HEK293 (cell line): ENCODE data around the gene CBX8.

Experiments
- CTCF ChIA-PET: fragments of 350-600 bp; formaldehyde crosslinking; extraction: SDS; loops from one replicate; lab custom pipeline; 2021; ENCODE audit warnings: antibody characterized with exemption; lab: Yijun Ruan, JAX
- POLR2A ChIA-PET: fragments of 300-600 bp; formaldehyde crosslinking; extraction: SDS; loops from one replicate; lab custom pipeline; 2020; ENCODE audit warnings: antibody characterized with exemption, inconsistent platforms; lab: Yijun Ruan, JAX
- H3K27ac ChIP-seq: fragments of 200-500 bp; sonication (Bioruptor generic); 2 replicates; pipeline ENCODE4 v1.5.1; 2014; ENCODE audit warnings: low read depth, low read length, control low read depth, inconsistent platforms; ENCODE audit errors: extremely low read depth
- H3K36me3 ChIP-seq, 2 experiments: fragments of 200-500 bp in 1 of 2; sonication (Bioruptor generic) in 1 of 2; 1 replicate in 1 of 2; 2 replicates in 1 of 2; pipeline ENCODE4 v1.5.1; 2014 to 2017; ENCODE audit warnings: inconsistent platforms in 2 of 2, low read length in 2 of 2; ENCODE audit not compliant: control insufficient read depth in 2 of 2, insufficient read depth in 1 of 2
- H3K4me1 ChIP-seq: fragments of 200-500 bp; sonication (Bioruptor generic); 2 replicates; pipeline ENCODE4 v1.5.1; 2014; ENCODE audit warnings: mild to moderate bottlenecking, low read length, inconsistent platforms; ENCODE audit not compliant: control insufficient read depth, insufficient read depth
- H3K4me3 ChIP-seq: 2 replicates; pipeline ENCODE4 v1.5.1; 2011; ENCODE audit warnings: low read depth, mild to moderate bottlenecking, control low read depth, low read length, moderate library complexity
- H3K9me3 ChIP-seq: fragments of 200-500 bp; sonication (Bioruptor generic); 2 replicates; pipeline ENCODE4 v1.5.1; 2014; ENCODE audit warnings: low read depth, low read length, inconsistent platforms; ENCODE audit not compliant: control insufficient read depth, insufficient read depth
- EGR2 ChIP-seq: fragments of 450-650 bp; formaldehyde crosslinking; IDR thresholded peaks from 2 replicates; pipeline ENCODE4 v1.5.1; 2016; ENCODE audit warnings: low read depth, missing biosample characterization, missing genetic modification characterization
- GLI2 ChIP-seq: fragments of 450-650 bp; formaldehyde crosslinking; IDR thresholded peaks from 2 replicates; pipeline ENCODE4; 2017; ENCODE audit warnings: missing biosample characterization, missing genetic modification characterization, low read depth, borderline replicate concordance
- GLIS1 ChIP-seq: fragments of 450-650 bp; formaldehyde crosslinking; IDR thresholded peaks from 2 replicates; pipeline ENCODE4 v1.5.1; 2016; ENCODE audit warnings: missing biosample characterization, missing genetic modification characterization
- INSM2 ChIP-seq: fragments of 450-650 bp; formaldehyde crosslinking; IDR thresholded peaks from 2 replicates; pipeline ENCODE4 v1.5.1; 2016; ENCODE audit warnings: missing biosample characterization, missing genetic modification characterization
- MYNN ChIP-seq: fragments of 450-650 bp; formaldehyde crosslinking; IDR thresholded peaks from 2 replicates; pipeline ENCODE4 v1.5.1; 2016; ENCODE audit warnings: missing biosample characterization, missing genetic modification characterization, borderline replicate concordance
- PBX3 ChIP-seq: sonication (generic); formaldehyde crosslinking; IDR thresholded peaks from 2 replicates; pipeline ENCODE4 v1.8.1; 2022; ENCODE audit warnings: mild to moderate bottlenecking, moderate library complexity, missing genetic modification reagents
- ZBTB44 ChIP-seq: fragments of 450-650 bp; IDR thresholded peaks from 2 replicates; pipeline ENCODE4 v1.5.1; 2018; ENCODE audit warnings: missing biosample characterization, mild to moderate bottlenecking, missing genetic modification characterization
- ZBTB48 ChIP-seq: fragments of 450-650 bp; formaldehyde crosslinking; IDR thresholded peaks from 2 replicates; pipeline ENCODE4 v1.5.1; 2016; ENCODE audit warnings: missing biosample characterization, missing genetic modification characterization
- ZBTB49 ChIP-seq: fragments of 450-650 bp; formaldehyde crosslinking; IDR thresholded peaks from 2 replicates; pipeline ENCODE4 v1.5.1; 2016; ENCODE audit warnings: missing biosample characterization, missing genetic modification characterization, low read depth
- ZBTB8A ChIP-seq: fragments of 450-650 bp; formaldehyde crosslinking; IDR thresholded peaks from 2 replicates; pipeline ENCODE4 v1.5.1; 2016; ENCODE audit warnings: missing biosample characterization, missing genetic modification characterization
- ZFP37 ChIP-seq: fragments of 450-650 bp; formaldehyde crosslinking; IDR thresholded peaks from 2 replicates; pipeline ENCODE4 v1.5.1; 2016; ENCODE audit warnings: missing biosample characterization, missing genetic modification characterization
- ZFP41 ChIP-seq: fragments of 450-650 bp; formaldehyde crosslinking; IDR thresholded peaks from 2 replicates; pipeline ENCODE4 v1.5.1; 2016; ENCODE audit warnings: missing biosample characterization, missing genetic modification characterization, borderline replicate concordance
- ZNF112 ChIP-seq: fragments of 450-650 bp; formaldehyde crosslinking; IDR thresholded peaks from 2 replicates; pipeline ENCODE4 v1.5.0; 2017; ENCODE audit warnings: missing biosample characterization, missing genetic modification characterization
- ZNF114 ChIP-seq: fragments of 450-650 bp; formaldehyde crosslinking; IDR thresholded peaks from 2 replicates; pipeline ENCODE4 v1.5.0; 2017; ENCODE audit warnings: missing biosample characterization, missing genetic modification characterization
- ZNF157 ChIP-seq: fragments of 450-650 bp; formaldehyde crosslinking; IDR thresholded peaks from 2 replicates; pipeline ENCODE4 v1.5.1; 2016; ENCODE audit warnings: missing biosample characterization, missing genetic modification characterization
- ZNF2 ChIP-seq: fragments of 450-650 bp; formaldehyde crosslinking; IDR thresholded peaks from 2 replicates; pipeline ENCODE4 v1.5.1; 2016; ENCODE audit warnings: missing biosample characterization, missing genetic modification characterization
- ZNF202 ChIP-seq: fragments of 450-650 bp; formaldehyde crosslinking; IDR thresholded peaks from 2 replicates; pipeline ENCODE4 v1.5.1; 2016; ENCODE audit warnings: missing biosample characterization, missing genetic modification characterization, borderline replicate concordance
- ZNF211 ChIP-seq: fragments of 450-650 bp; formaldehyde crosslinking; IDR thresholded peaks from 2 replicates; pipeline ENCODE4 v1.5.1; 2016; ENCODE audit warnings: low read depth, missing biosample characterization, missing genetic modification characterization
- ZNF239 ChIP-seq: fragments of 450-650 bp; formaldehyde crosslinking; IDR thresholded peaks from 2 replicates; pipeline ENCODE4 v1.5.1; 2016; ENCODE audit warnings: missing biosample characterization, missing genetic modification characterization
- ZNF292 ChIP-seq: fragments of 450-650 bp; formaldehyde crosslinking; IDR thresholded peaks from 2 replicates; pipeline ENCODE4 v1.5.1; 2016; ENCODE audit warnings: low read depth, missing biosample characterization, missing genetic modification characterization, borderline replicate concordance
- ZNF350 ChIP-seq: fragments of 450-650 bp; formaldehyde crosslinking; IDR thresholded peaks from 2 replicates; pipeline ENCODE4 v1.5.0; 2017; ENCODE audit warnings: missing biosample characterization, mild to moderate bottlenecking, missing genetic modification characterization
- ZNF37A ChIP-seq: fragments of 450-650 bp; IDR thresholded peaks from 2 replicates; pipeline ENCODE4 v1.5.1; 2018; ENCODE audit warnings: missing biosample characterization, missing genetic modification characterization
- ZNF416 ChIP-seq: fragments of 450-650 bp; formaldehyde crosslinking; IDR thresholded peaks from 2 replicates; pipeline ENCODE4 v1.5.1; 2016; ENCODE audit warnings: missing biosample characterization, missing genetic modification characterization
- ZNF561 ChIP-seq: fragments of 450-650 bp; IDR thresholded peaks from 2 replicates; pipeline ENCODE4 v1.5.1; 2018; ENCODE audit warnings: missing biosample characterization, missing genetic modification characterization, borderline replicate concordance
- ZNF600 ChIP-seq: fragments of 450-650 bp; formaldehyde crosslinking; IDR thresholded peaks from 2 replicates; pipeline ENCODE4 v1.5.1; 2016; ENCODE audit warnings: missing biosample characterization, missing genetic modification characterization
- ZNF645 ChIP-seq: fragments of 450-650 bp; formaldehyde crosslinking; IDR thresholded peaks from 2 replicates; pipeline ENCODE4; 2016; ENCODE audit warnings: missing biosample characterization, missing genetic modification characterization
- ZNF707 ChIP-seq: fragments of 450-650 bp; formaldehyde crosslinking; IDR thresholded peaks from 2 replicates; pipeline ENCODE4 v1.5.1; 2016; ENCODE audit warnings: missing biosample characterization, missing genetic modification characterization

The CBX8 gene

GRCh38 chr17:79745641-79746105 lies 51.2 kb downstream of the CBX8 start:
- no peak overlapping the region for H3K4me3 ChIP-seq
- ChIA-PET POLR2A (interaction anchor here (1.2 to 1.6 kb wide), 2 partner anchors 47 to 94 kb away, joined by 3 to 4 read pairs; no protein-coding TSS in a partner anchor), CTCF (interaction anchor here (0.6 to 3.8 kb wide), 45 partner anchors 9 to 1728 kb away, joined by 3 to 28 read pairs (median 4); partner anchors contain the start of genes CBX2, CBX4 and CBX8)

GRCh38 chr17:79743614-79744013 lies 53.3 kb downstream of the CBX8 start:
- no peak for TF ChIP-seq ZNF292
- no peak for TF ChIP-seq ZNF157 (tag by site-specific recombination)
- no peak for TF ChIP-seq ZBTB44 (tag by site-specific recombination)
- no peak for TF ChIP-seq ZNF2 (tag by site-specific recombination)
- TF ChIP-seq ZNF416 (tag by site-specific recombination) = no peak
- TF ChIP-seq ZBTB8A (tag by site-specific recombination) = no peak
- TF ChIP-seq ZNF114 (tag by site-specific recombination) = no peak
- TF ChIP-seq ZNF350 = no peak
- no peak for TF ChIP-seq ZNF211 (tag by site-specific recombination)
- TF ChIP-seq ZNF239 = no peak
- no peak for TF ChIP-seq INSM2 (tag by site-specific recombination)
- TF ChIP-seq ZNF561 (tag by site-specific recombination) = no peak
- no peak for TF ChIP-seq ZFP41 (tag by site-specific recombination)
- TF ChIP-seq MYNN (tag by site-specific recombination) = no peak
- no peak for TF ChIP-seq ZNF37A (tag by site-specific recombination)
- TF ChIP-seq ZNF112 (tag by site-specific recombination) = no peak
- no peak for TF ChIP-seq ZNF600 (tag by site-specific recombination)
- TF ChIP-seq PBX3 (CRISPR knock-in tag) = no peak
- TF ChIP-seq GLI2 = no peak
- no peak for TF ChIP-seq GLIS1 (tag by site-specific recombination)
- TF ChIP-seq, all 188 proteins: peak for 0
- POLR2A ChIA-PET = no interaction called here
- Histone ChIP-seq H3K9me3 (no peaks in the 10 kb centered on the region), H3K4me1 (no peaks in the 10 kb centered on the region; the same call in 1 of the 2 replicates), H3K36me3 (no peaks in the 10 kb centered on the region), H3K27ac (no peak overlapping the region), H3K4me3 (no peak overlapping the region)
- CTCF ChIA-PET = interaction anchor here (0.6 to 3.8 kb wide), 14 partner anchors 9 to 265 kb away, joined by 3 to 28 read pairs (median 5); no protein-coding TSS in a partner anchor

More at GRCh38 chr17:79745641-79746105, 51.2 kb downstream of the CBX8 start:
- H3K36me3 ChIP-seq = no peaks in the 10 kb centered on the region
- H3K4me1 ChIP-seq = peaks cover 11% of the 10 kb centered on the region
- H3K27ac ChIP-seq = no peak overlapping the region
- no peak for TF ChIP-seq ZNF37A (tag by site-specific recombination)
- TF ChIP-seq ZBTB48 = no peak
- TF ChIP-seq ZNF645 (tag by site-specific recombination) = no peak
- TF ChIP-seq ZNF707 (tag by site-specific recombination) = no peak
- no peak for TF ChIP-seq ZFP37 (tag by site-specific recombination)
- no peak for TF ChIP-seq EGR2 (tag by site-specific recombination)
- TF ChIP-seq ZNF202 (tag by site-specific recombination) = no peak
- no peak for TF ChIP-seq ZBTB49 (tag by site-specific recombination)
- H3K9me3 ChIP-seq = no peaks in the 10 kb centered on the region
